NT2/D1 (cell line): ENCODE results near the gene CASK.

ENCODE experiments used
- SUZ12 ChIP-seq: IDR thresholded peaks from 2 replicates; pipeline ENCODE4 v1.6.1; 2011; ENCODE audit not compliant: insufficient read length, insufficient read depth; ENCODE audit errors: extremely low read depth
- YY1 ChIP-seq: IDR thresholded peaks from 2 replicates; pipeline ENCODE4 v1.6.1; 2011; ENCODE audit not compliant: insufficient read length, insufficient read depth
- ZNF274 ChIP-seq: IDR thresholded peaks from 2 replicates; pipeline ENCODE4 v1.6.1; 2011; ENCODE audit warnings: mild to moderate bottlenecking, low read depth, low read length

- TF ChIP-seq ZNF274 (no peak), SUZ12 (no peak), YY1 (no peak)
Measured at GRCh38 chrX:41666251-41666650, 257.1 kb downstream of the CASK start.
